ENCODE data around the gene HTT. TPM values are rescaled to one million over a fixed set of nuclear protein-coding genes. Genes with fewer than 3 reads are reported as not detected.

Gene HTT
- polyA plus RNA-seq, 1 donor from 2014 or later: 11.5 TPM

GRCh38 chr4:3287271-3287971, 212.9 kb downstream of the HTT start:
- no peaks in the 10 kb centered on the region for H3F3A ChIP-seq (ENCODE audit: insufficient read depth, low read length, poor library complexity, severe bottlenecking)
- no peaks in the 10 kb centered on the region for H3K79me2 ChIP-seq (replicated peaks; ENCODE audit: insufficient read depth, low read length)
- no peak overlapping the region for H3K27ac ChIP-seq (ENCODE audit: low read length)
- no peaks in the 10 kb centered on the region for H3K36me3 ChIP-seq (ENCODE audit: insufficient read depth, low read length)
- no peak overlapping the region for H3K9ac ChIP-seq (ENCODE audit: low read length)
- H3K9me3 ChIP-seq (ENCODE audit: low read length): peaks cover 4% of the 10 kb centered on the region
- TF ChIP-seq POLR2AphosphoS5 (IDR thresholded peaks at IDR 0.05) (no peak), TAF1 (IDR thresholded peaks at IDR 0.05; ENCODE audit: low read depth) (no peak), MXI1 (conservative IDR thresholded peaks at IDR 0.05; ENCODE audit: poor library complexity, severe bottlenecking) (no peak), EZH2 (IDR thresholded peaks at IDR 0.05; ENCODE audit: borderline replicate concordance, insufficient read depth, low read length, poor library complexity, severe bottlenecking) (no peak), REST (IDR thresholded peaks at IDR 0.05; ENCODE audit: borderline replicate concordance) (no peak), EP300 (conservative IDR thresholded peaks at IDR 0.05; ENCODE audit: poor library complexity, severe bottlenecking) (no peak), RAD21 (conservative IDR thresholded peaks at IDR 0.05) (no peak), CTCF (IDR thresholded peaks at IDR 0.05; ENCODE audit: poor library complexity, severe bottlenecking) (no peak)
- H2AFZ ChIP-seq (ENCODE audit: low read depth, low read length): no peak overlapping the region
- H3K27me3 ChIP-seq (ENCODE audit: insufficient read depth, low read depth, low read length): no peaks in the 10 kb centered on the region
- H4K20me1 ChIP-seq (ENCODE audit: insufficient read depth): no peaks in the 10 kb centered on the region
- H3K4me2 ChIP-seq (ENCODE audit: low read length): no peak overlapping the region
- no peaks in the 10 kb centered on the region for H3K9me2 ChIP-seq (ENCODE audit: insufficient read depth, low read length)
- no peak overlapping the region for H3K4me3 ChIP-seq (ENCODE audit: low read length)

- Histone ChIP-seq H3K79me2 (replicated peaks; ENCODE audit: insufficient read depth, low read length) (no peaks in the 10 kb centered on the region), H3K9me2 (ENCODE audit: insufficient read depth, low read length) (no peaks in the 10 kb centered on the region), H3K27me3 (ENCODE audit: insufficient read depth, low read depth, low read length) (no peaks in the 10 kb centered on the region), H3K4me3 (ENCODE audit: low read length) (no peak overlapping the region), H3F3A (ENCODE audit: insufficient read depth, low read length, poor library complexity, severe bottlenecking) (no peaks in the 10 kb centered on the region), H3K9ac (ENCODE audit: low read length) (no peak overlapping the region), H2AFZ (ENCODE audit: low read depth, low read length) (no peak overlapping the region), H4K20me1 (ENCODE audit: insufficient read depth) (no peaks in the 10 kb centered on the region), H3K27ac (ENCODE audit: low read length) (no peak overlapping the region), H3K36me3 (ENCODE audit: insufficient read depth, low read length) (no peaks in the 10 kb centered on the region), H3K4me2 (ENCODE audit: low read length) (no peak overlapping the region), H3K9me3 (ENCODE audit: low read length) (no peaks in the 10 kb centered on the region)
- TF ChIP-seq EZH2 (IDR thresholded peaks at IDR 0.05; ENCODE audit: borderline replicate concordance, insufficient read depth, low read length, poor library complexity, severe bottlenecking) (no peak), REST (IDR thresholded peaks at IDR 0.05; ENCODE audit: borderline replicate concordance) (no peak), CTCF (IDR thresholded peaks at IDR 0.05; ENCODE audit: poor library complexity, severe bottlenecking) (no peak), TAF1 (IDR thresholded peaks at IDR 0.05; ENCODE audit: low read depth) (no peak), SMC3 (conservative IDR thresholded peaks at IDR 0.05; ENCODE audit: poor library complexity) (no peak), RAD21 (conservative IDR thresholded peaks at IDR 0.05) (no peak), POLR2AphosphoS5 (IDR thresholded peaks at IDR 0.05) (no peak), MXI1 (conservative IDR thresholded peaks at IDR 0.05; ENCODE audit: poor library complexity, severe bottlenecking) (no peak), EP300 (conservative IDR thresholded peaks at IDR 0.05; ENCODE audit: poor library complexity, severe bottlenecking) (no peak)
These were observed 213.6 kb downstream of the HTT start for GRCh38 chr4:3287972-3288570.
